GM12875 (cell line): Measurements from ENCODE around the gene C2orf76.

Experiments
- H3K4me3 ChIP-seq: one replicate; pipeline ENCODE4 v1.5.1; 2011; ENCODE audit warnings: low read depth, low read length, control low read depth
- TF ChIP-seq, protein P1 (sequence below): IDR thresholded peaks from 2 replicates; pipeline ENCODE4 v1.5.1; 2011; ENCODE audit warnings: low read depth, mild to moderate bottlenecking, control low read depth, inconsistent platforms, low read length, moderate library complexity, borderline replicate concordance; ENCODE audit not compliant: insufficient read depth

Gene C2orf76

DNA sequence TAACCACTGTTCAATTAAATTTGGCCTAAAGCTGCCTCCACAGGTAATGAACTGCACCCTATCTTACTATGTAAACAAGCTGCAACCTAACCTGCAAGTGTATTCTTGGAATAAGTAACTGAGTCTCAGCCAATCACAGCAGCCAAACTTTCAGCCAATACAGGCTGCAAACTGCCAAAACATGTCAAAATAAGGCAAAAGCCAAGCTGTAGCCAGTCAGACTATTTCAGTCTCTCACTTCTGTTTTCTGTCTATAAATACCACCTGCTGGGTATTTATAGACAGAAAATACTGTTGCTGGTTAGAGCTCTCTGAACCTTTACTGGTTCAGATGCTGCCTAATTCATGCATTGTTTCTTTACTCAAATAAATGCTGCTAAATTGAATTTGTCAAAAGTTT, 14.3 kb downstream of the C2orf76 start:
- TF ChIP-seq, protein P1, sequence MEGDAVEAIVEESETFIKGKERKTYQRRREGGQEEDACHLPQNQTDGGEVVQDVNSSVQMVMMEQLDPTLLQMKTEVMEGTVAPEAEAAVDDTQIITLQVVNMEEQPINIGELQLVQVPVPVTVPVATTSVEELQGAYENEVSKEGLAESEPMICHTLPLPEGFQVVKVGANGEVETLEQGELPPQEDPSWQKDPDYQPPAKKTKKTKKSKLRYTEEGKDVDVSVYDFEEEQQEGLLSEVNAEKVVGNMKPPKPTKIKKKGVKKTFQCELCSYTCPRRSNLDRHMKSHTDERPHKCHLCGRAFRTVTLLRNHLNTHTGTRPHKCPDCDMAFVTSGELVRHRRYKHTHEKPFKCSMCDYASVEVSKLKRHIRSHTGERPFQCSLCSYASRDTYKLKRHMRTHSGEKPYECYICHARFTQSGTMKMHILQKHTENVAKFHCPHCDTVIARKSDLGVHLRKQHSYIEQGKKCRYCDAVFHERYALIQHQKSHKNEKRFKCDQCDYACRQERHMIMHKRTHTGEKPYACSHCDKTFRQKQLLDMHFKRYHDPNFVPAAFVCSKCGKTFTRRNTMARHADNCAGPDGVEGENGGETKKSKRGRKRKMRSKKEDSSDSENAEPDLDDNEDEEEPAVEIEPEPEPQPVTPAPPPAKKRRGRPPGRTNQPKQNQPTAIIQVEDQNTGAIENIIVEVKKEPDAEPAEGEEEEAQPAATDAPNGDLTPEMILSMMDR = no peak
- no peak overlapping the region for H3K4me3 ChIP-seq

DNA sequence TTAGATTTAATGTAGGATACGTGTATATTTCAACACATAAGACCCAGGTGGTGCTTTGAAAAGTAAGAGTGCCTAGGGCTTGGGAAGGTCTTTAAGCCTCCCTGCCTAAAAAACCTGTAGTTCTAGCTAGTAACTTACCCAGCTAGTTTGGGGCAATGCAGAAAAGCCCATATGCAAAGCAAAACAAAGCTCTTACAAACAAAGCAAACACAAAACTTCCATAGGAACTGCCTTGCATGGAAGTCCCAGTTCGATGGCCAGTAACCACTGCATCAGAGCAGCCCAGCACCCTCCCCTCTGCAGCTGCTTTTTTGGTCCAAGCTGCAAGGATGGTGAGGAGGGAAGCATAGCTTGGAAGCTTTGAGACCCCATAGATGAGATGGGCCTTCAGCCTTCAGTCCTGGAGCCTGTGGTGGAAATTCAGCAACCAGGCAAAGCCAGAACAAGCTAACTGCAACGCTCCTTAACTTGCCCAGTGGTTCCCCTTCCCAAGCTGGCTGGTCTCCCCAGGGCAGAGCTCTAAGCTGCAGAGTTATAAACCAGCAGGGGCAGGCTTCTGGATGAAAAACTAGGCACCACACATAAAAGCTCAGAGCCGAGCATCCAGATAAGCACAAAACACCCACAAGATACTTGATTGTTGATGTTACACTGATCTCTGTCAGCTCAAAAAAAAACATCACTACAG, 16.2 kb downstream of the C2orf76 start:
- TF ChIP-seq, protein P1 = 0 out of 2 replicates have a peak, but pooled peaks have one; percentile 1
- no peak overlapping the region for H3K4me3 ChIP-seq

DNA sequence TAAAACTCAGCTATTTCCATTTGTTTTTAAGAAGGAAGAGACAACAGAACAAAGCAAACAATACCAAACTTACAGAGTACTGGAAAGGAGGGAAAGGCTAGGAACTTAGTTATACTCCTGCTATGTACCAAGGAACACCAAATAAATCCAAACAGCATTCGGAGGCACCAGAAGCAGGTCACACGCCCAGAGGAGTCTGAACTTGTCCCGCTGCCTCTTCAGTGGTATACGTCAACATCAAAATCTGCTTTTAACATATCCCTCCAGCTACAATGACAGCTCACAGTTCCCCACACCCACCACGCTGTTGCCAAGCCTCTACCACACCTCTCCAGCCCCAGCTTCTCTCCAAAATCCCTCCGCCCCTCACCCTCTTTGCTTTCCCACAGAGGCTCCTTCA, 17.3 kb downstream of the C2orf76 start:
- TF ChIP-seq, protein P1 = no peak
- H3K4me3 ChIP-seq = no peak overlapping the region

DNA sequence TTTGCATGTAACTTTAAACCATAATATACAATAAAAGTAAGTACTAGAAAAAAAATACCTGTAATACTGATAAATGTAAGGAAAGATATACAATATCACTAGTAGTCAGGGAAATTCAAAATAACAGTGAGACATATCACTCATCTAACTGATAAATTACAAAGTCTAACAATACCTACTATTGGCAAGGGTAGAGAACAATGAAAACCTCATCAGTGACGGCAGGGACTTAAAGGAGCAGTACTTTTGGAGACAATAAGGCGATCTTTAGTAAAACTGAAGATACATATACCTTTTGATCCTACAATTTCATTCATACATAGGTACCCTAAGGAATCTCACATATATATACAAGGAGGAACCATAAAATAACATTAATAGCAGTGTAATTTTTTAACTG, 24.9 kb downstream of the C2orf76 start:
- TF ChIP-seq, protein P1 = no peak
- H3K4me3 ChIP-seq = no peak overlapping the region

DNA sequence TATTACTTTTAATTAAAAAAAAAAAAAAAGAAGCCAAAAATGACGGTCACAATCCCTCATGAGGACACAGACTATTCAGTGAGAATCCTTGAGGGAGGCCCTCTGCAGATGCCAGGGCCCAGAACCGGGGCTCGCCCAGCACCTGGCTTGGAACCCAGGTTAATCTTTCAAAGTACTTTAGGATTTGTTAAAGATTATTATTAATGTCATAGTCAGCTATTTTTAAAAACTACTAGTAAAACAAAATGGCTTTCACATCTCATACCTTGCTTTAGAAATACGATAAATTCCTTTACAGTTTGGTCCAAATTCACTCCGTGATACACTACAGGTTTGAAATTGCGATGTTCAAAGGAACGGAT, 27.1 kb downstream of the C2orf76 start:
- H3K4me3 ChIP-seq = no peak overlapping the region
- TF ChIP-seq, protein P1 = no peak

DNA sequence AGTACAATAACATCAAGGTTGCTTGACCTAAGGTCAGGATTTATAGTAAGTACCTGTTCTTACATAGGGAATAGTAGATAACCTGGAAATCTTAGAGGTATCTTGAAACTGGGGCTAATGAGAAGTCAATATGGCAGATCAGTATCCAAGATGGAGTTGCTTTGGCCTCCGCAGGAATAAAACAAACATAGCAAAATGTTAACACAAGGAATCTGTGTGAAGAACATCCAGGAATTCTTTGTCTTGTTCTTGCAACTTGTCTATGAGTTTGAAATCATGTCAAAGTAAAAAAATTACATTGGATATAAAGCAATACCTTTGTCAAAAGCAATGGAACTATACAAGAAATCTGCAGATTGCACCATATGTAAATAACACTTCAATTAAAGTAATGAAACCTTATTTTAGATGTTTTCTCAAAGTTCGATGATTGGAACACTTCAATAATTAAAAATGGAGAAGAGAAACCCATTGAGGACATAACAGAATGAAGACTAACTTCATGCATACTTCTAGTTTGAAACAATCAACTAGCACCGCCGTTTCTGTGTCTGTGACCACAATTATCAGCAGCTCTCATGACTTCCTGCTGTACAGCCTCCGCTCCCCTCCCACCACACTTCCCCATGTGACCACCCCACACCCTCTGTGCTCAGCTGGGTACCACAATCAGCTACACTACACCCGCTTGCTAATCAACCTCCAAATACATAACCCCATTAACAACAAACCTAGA, 27.6 kb downstream of the C2orf76 start:
- TF ChIP-seq, protein P1 = no peak
- no peak overlapping the region for H3K4me3 ChIP-seq

DNA sequence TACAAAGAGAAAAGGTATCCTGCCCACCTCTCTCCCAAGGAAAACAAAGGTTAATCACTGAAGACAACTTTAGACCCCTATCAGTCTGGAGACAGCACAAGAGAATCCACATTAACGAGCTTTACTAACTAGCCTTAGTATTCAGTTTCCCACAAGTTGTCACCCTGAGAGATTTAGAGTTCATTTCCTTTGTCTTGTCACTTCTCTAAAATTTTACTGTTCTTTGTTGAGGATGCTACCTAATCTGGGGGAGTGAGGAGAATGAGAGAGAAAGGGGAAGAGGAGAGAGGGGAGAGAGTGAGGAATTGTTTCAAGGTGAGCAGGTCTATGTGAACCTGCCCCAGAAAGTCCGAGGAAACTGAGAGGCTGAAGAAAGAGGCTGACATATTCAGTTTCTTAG, 28.4 kb downstream of the C2orf76 start:
- TF ChIP-seq, protein P1 = no peak
- H3K4me3 ChIP-seq = no peak overlapping the region
